GM19328 (cell line): ENCODE results near the gene RPS6KC1.
"Not testable (repeated sequence)": the region's sequence is repeated elsewhere in the genome, so short reads cannot be mapped to it uniquely, and the experiment has no call there.

Experiments used
- ATAC-seq: cut with Tn5 transposase; IDR thresholded peaks from one replicate; pipeline ENCODE4 v1.9.1; 2021; ENCODE audit warnings: mild to moderate bottlenecking, moderate library complexity; ENCODE audit not compliant: unreplicated experiment

The RPS6KC1 gene

DNA sequence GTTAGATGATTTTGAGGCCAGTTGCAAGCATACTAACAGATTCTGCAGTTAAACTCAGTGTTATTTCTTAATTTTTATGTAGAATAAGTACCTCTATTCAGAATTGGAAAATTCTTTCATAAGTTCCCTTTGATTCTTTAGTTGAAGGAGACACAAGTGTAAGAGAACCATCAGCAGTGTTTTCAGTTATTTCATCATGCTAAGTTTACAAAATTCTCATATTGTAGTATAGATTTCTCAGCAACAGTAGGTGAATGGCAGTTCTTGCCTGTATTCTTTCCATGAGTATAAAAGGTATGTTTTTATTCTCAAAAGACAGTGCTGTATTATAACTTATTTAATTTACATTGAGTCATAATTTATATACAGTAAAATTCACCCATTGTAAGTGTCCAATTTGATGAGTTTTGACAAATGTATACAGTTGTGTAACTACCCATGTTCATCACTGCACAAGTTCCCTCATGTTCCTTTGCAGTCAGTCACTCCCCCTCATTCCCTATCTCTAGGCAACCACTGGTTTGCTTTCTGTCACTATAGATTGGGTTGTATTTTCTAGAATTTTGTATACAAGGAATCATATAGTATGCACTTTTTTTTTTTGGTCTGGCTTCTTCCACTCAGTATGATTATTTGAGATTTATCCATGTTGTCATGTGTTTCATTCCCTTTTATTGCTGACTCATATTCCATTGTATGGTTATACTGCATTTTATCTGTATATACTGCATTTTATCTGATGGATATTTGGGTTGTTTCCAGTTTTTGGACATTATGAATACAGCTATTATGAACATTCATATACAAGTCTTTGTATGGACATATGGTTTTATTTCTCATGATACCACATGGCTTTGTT, 3.9 kb downstream of the RPS6KC1 start:
- ATAC-seq = no peak

DNA sequence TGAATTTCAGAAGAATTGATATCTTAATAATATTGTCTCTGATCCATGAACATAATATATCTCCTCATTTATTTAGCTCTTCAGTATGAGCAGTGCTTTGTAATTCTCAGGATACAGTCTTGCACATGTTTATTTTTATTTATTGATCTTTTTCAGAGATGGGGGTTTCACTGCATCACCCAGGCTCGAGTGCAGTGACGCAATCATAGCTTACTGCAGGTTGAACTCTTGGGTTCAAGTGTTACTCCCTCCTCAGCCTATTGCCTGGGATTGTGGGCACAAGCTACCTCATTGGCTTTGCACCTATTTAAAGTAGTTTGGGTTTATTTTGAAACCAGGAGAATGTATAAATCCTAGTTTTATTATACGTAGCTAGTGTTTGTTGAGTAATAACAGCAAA, 4.7 kb downstream of the RPS6KC1 start:
- ATAC-seq = no peak

DNA sequence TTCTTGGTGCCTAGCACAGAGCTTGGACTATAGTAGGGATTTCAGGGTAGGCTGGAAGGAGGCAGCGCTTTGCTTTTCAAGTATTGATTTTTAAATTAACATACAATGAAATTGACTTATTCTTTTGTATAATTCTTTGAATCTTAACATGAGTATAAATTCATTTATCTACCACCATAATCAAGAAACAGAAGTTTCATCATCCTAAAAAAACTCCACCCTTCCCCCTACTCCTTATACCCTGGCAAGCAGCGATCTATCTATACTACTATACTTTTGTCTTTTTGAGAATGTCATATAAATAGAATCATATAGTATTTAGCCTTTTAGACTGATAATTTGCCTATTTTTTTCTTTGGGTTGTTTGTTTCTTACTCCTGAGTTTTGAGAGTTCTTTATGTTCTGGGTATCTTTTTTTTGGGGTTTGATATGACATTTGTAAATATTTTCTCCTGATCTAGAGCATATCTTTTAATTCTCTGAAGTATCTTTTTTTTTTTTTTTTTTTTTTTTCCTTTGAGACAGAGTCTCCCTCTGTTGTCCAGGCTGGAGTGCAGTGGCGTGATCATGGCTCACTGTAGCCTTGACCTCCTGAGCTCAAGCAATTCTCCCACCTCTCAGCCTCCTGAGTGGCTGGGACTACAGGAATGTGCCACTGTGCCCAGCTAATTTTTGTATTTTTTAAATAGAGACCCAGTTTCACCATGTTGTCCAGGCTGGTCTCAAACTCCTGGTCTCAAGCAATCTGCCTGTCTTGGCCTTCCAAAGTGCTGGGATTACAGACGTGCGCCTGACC, 6.4 kb downstream of the RPS6KC1 start:
- ATAC-seq = no peak

DNA sequence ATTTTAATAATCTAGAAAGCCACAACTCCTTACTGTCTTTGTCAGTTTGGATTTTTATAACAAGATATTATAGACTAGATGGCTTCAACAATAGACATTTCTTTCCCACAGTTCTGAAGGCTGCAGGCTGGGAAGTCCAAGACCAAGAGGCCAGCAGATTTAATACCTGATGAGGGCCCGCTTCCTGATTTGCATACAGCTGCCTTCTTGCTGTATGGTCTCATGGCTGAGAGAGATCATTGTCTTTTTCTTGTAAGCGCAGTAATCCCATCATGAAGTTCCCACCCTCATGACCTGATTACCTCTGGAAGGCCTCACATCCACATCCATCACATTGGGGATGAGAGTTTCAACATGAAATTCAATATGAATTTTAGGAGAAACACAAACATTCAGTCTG, 9.8 kb downstream of the RPS6KC1 start:
- no peak for ATAC-seq

DNA sequence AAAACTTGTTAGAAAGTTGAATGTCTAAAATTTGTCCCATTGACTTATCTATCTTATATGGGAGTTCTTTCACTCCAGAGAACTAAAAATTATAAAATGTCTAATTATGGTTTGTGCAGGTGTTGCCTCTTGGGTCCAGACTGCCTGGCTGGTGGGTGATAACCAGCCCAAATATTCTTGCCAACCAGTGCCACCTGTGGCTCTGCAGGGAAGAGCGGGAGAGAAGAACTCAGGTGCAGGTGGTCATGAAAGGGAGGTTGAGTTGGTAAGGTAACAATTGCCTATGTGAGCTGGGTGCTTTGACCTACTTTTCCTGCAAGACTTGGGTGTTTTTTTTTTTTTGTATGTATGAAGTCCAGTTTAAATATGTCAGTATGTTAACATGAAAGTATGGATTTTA, 10.2 kb downstream of the RPS6KC1 start:
- ATAC-seq = no peak

DNA sequence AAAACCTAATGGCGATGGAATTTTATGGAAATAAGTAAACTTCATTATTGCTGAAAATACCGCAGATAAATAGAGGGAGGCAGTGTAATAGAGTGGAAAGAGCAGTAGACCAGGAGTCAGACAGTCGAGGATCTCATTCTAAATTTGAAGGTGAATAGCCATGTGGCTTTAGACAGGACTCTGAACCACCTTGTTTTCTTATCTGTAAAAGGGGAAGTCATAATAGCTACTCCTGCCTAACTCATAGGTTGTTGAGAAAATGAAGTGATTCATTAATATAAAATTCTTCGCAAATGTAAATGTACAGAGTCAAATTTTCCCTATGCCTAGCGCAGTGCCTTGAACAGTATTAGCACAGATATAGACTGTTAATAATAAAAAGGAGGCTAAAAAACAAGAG, 14.8 kb downstream of the RPS6KC1 start:
- ATAC-seq = no peak

DNA sequence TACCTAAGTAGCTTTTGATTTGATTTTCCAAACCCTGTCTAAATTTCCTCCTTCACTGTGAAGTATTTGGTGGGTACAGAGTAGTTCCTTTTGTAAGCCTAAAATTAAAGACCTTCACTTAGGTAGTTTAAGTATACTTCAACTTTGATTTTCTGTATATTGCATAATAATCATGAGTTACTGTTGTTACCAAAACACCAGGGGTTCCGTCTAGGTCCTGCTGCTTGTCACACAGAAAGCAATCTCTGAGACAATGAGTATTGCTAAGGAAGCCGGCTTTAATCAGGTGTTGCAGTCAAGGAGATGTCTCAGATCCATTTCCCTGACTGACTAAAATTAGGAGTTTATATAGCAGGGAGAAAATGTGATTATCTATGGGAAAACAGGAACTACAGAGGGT, 15.3 kb downstream of the RPS6KC1 start:
- no peak for ATAC-seq

DNA sequence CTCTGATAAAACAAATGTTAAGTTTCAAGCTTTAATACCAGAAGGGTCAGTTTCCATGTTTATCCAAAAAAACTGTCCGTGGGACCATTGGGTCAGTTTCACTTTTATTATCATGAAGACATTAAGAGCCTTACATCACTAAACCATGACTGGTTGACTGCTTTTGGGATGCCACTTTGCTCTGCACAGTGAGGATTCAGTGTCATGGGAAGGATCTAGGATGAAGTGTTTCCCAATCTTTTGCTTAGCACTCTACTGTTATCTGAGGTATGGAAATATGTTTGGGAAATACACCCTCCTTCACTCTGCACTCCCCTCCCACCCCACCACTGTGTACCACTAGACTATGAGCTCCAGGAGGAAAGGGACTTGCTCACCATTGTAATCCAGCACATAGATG, 16.3 kb downstream of the RPS6KC1 start:
- no peak for ATAC-seq

DNA sequence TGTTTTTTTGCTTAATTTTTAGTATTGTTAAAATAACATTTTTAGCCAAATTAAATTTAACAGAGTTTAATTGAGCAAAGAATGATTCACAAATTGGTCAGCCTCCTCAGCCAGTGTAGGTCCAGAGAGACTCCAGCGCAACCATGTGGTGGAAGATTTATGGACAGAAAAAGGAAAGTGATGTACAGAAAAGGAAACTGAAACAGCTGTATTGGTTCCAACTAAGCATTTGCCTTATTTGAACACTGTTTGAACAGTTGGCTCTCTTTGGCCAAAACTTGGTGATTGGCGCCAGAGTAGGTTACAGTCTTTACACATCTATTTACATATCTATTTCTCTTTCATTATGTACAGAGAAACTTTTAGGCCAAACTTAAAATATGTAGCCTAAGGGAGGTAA, 19.4 kb downstream of the RPS6KC1 start:
- peak; percentile 88 for ATAC-seq

DNA sequence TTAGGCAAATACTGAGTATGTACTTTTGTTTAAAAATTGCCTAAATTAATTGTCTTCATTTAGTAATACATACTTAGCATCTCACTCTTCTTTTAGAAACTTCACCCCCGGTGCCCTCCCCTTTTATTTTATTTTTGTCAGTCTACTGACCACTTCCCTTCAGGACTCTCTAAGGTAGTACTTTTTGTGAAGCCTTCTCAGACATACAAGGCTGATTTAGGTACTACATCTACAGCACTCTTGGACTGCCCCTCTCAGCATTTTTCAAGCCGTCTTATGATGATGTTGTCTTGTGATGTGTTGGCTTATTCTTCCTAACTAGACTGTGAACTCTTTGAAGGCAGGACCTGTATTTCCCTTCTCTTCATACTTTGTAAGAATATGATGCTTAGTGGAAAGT, 24.7 kb downstream of the RPS6KC1 start:
- peak; percentile 91 for ATAC-seq

DNA sequence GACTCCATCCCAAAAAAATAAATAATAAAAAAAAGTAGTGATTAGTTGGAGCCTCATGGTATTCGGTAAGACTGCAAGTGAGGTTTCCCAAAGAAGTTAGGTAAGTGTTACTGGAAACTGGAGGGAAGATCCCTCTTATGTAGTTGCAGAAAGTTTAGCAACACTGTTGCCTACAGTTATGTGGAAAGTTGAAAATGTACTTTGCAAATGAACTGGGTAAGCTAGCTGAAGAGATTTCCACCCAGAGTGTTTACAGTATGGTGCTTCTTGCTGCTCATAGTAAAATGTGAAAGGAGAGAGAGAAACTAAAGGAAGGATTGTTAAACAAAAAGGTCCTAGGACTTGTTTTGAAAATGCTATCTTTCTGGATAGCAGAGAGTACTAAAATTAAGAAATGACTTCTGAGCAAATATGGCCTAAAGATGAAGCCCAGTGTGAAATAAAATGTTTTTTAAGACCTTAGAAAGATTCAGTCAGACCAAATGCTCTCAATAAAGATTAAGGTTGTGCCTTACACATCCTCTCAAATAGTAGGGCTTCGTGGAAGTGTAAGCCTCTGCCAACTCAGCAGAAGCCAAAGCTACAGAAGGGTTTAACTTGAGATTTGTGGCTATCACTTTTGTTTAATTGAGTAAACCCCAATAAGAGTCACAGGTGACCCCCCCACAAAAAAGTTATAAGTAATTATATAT, 31.5 kb downstream of the RPS6KC1 start:
- no peak for ATAC-seq

DNA sequence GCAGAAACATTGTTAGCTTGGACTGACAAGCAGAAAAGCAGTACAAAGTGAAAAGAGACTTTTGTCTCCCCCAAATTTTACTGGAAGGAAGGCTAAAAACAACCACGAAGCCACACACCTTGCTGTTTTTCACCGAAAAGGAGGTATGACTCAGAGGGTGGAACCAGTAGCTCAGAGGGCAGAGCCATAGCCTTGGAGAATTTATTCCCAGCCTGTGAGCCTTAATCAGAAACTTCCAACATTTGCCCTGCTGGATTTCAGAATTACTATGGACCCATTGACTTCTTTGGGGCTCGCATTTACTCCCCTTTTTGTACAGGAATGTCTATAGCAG, 32.0 kb downstream of the RPS6KC1 start:
- no peak for ATAC-seq

DNA sequence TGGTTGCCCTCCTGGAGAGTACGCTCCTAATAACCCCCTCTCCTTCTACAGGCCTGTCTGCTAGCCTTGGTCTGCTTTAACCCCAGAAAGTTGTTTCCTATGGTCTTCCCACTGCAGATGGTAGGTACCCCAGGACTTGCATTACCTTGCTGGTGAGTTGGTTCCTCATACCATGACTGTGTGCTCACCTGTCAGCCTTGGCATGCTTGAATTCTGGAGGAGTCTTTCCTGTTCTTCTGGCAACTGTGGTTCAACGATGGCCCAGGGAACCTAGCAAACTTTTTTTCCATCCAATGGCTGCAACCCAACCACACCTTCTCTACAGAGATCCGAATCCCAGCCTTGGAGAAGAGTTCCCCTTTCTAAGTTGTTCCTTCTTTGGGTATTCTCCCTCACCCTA, 36.9 kb downstream of the RPS6KC1 start:
- no peak for ATAC-seq

DNA sequence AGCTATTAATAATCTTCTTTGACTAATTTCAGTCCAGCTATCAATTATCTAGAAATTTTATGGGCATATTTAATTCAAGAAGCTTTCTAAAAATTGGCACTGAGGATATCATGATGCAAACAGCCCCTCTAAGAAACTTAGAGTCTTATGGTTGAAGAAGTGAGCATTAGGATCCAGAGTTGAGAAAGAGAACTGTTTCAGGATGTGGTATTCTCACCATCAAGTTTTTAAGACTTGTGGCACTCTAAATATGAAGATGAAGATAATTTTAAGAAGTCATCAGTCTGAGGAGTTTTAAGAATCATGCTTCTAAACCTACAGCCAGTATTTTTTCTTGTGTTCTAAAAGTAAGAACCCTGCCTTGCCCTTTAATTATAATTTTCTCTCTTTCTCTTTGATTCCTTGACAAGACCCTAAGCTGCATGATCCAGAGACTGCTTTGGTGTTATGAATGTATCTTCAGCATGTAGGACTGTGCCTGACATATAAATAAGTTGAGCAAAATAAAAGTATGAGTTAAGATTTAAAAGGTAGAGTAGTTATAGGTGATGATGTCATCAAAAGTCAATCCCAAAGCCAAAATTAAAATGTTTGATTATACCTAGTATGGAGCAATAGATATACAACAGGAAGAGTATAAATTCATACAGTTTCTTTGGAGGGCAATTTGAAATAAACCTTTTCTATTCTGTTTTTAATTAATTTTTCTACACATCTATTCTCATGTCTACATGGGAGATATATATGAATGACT, 39.1 kb downstream of the RPS6KC1 start:
- ATAC-seq = no peak

DNA sequence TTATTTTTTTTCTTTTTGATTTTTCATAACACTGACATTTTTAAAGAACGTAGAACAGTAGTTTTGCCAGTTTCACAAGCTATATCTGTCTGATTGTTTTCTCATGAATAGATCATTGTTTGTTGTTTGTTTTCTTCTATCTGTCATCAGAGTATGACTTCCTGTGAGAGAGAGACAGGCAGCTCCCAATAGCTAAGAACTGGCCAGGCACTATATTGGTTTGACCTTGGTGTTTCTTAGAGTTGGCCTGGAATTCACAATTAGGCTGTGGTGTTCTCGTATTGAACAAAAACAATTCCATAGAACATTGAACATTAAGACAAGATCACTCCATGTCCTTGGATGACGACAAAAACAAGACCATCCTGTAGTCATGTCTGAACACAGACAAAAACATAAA, 43.4 kb downstream of the RPS6KC1 start:
- ATAC-seq = no peak

DNA sequence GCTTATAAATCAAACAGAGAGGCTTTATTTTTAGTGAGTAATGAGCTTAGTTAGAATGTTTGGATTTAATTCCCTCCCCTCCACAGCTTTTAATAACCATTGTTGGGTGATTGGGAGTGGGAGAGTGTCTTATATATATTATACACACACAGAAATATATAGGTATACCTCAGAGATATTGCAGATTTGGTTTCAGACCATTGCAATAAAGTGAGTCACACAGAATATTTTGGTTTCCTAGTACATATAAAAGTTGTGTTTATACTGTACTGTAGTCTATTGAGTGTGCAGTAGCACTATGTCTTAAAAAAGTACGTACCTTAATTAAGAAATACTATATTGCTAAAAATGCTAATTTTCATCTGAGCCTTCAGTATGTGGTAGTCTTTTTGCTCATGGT, 44.4 kb downstream of the RPS6KC1 start:
- ATAC-seq = no peak

DNA sequence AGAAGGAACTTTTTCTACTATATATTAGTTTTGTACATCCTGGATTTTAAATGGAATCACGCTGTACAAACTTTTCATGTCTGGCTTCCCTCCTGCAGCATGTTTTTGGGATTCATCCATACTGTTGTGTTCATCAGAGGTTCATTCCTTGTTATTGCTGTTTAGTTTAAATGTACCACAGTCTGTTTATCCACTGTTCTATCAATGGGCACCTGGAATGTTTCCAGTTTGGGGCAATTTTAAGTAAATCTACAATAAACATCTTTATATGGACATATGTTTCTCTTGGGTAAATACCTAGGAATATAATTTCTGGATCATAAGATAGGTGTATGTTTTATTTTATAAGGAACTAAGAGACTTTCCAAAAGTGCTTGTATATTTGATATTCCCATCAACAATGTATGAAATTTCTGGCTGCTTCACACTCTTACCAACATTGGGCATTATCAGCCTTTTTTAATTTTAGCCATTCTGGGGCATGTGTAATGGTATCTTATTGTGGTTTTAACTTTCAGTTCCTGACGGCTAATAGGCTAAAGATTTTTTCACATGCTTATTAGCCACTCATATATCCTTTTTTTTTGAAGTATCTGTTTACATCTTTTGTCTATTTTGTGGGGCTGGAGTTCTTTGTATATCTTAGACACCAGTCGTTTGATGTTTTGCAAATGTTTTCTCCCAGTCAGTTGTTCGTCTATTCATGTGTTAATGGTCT, 48.8 kb downstream of the RPS6KC1 start:
- ATAC-seq = no peak

DNA sequence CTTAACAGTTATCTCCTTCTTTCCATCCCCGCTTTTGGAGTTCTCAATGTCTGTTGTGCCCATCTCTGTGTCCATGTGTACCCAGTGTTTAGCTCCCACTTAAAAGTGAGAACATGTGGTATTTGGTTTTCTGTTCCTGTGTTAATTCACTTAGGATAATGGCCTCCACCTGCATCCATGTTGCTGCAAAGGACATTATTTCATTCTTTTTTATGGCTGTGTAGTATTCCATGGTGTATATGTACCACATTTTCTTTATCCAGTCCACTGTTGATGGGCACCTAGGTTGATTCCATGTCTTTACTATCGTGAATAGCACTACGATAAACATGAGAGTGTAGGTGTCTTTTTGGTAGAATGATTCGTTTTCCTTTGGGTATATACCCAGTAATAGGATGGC, 49.5 kb downstream of the RPS6KC1 start:
- not testable (repeated sequence) for ATAC-seq

DNA sequence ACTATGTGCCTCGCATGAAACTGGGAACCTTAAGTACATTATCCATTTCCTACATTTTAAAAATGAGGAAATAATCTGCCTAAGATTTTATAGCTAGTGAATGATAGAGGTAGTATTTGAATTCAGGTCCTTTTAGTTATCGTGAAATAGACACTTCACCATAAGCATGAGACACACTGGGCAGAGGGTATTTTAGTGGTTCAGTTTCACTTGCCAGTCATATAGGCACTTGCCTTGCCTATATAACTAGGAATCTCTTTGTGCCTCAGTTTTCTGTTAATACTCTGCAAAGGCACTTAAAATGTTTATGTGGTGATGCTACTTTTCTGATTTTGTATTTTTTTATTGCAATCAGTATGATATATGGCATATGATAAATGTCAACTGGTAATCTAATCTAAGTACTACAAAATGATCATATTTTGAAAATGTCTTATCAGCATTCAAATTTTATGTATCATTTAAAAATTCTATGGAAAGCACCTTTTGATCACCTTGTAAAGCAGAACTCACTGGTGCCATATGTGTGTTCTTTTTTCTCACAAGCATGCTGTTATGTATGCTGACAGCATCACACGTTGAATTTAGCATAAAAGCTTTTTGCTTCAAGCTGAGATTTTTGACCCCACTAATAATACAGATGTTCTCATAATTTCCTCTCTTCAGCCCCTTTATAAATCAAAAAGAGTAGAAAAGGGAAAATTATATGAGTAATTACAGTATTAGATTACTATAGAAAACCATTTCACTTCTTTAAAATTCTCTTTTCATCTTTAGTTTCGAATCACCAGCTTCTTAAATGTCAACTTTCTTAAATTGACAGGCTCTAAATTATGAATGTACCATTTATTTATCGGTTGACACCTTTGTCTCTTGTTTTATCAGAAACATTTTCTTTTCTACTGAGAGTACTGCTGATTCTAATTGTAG, 52.6 kb downstream of the RPS6KC1 start:
- no peak for ATAC-seq
